AG04450 (cell line): ENCODE data around the gene NDFIP2. TPM values are rescaled to one million over a fixed set of nuclear protein-coding genes. Genes with fewer than 3 reads are reported as not detected.

Experiments used
- CTCF ChIA-PET: fragments of 300-600, 350-600 bp; formaldehyde crosslinking; extraction: SDS; loops from one replicate; lab custom pipeline; 2022; ENCODE audit warnings: antibody characterized with exemption, inconsistent platforms; lab: Charles Lee
- POLR2A ChIA-PET: fragments of 350-600 bp; formaldehyde crosslinking; extraction: SDS; loops from one replicate; lab custom pipeline; 2021; ENCODE audit warnings: antibody characterized with exemption, inconsistent platforms; lab: Yijun Ruan, JAX
- DNase-seq: peaks from one replicate; pipeline ENCODE4 v3.0.0-alpha.2; 2011; ENCODE audit warnings: low read depth, low spot score
- H3K27ac ChIP-seq: one replicate; pipeline ENCODE4 v1.5.1; 2012; ENCODE audit warnings: low read depth, low read length, control low read depth
- H3K27me3 ChIP-seq: one replicate; pipeline ENCODE4 v1.6.0; 2012; ENCODE audit warnings: low read length; ENCODE audit not compliant: control insufficient read depth, insufficient read depth
- H3K4me3 ChIP-seq: 2 replicates; pipeline ENCODE4 v1.5.1; 2011; ENCODE audit warnings: mild to moderate bottlenecking, low read depth, low read length, control low read depth
- H3K9me3 ChIP-seq: 2 replicates; pipeline ENCODE4 v1.5.1; 2012; ENCODE audit warnings: low read length; ENCODE audit not compliant: control insufficient read depth, insufficient read depth
- CTCF ChIP-seq: IDR thresholded peaks from 2 replicates; pipeline ENCODE4 v1.5.1; 2011; ENCODE audit warnings: low read depth, low read length, control low read depth, inconsistent platforms
- polyA plus RNA-seq: library from polyadenylated mRNA; depleted of rRNA; stranded (reverse); fragments of >200 nt; gene quantifications from 2 replicates; pipeline ENCODE4 v1.2.3, GENCODE V29; 2011

The NDFIP2 gene
- polyA plus RNA-seq, 1 experiment: 33.0 TPM

GRCh38 chr13:79435561-79435990, 45.4 kb upstream of the NDFIP2 start:
- Histone ChIP-seq H3K27ac (no peak overlapping the region), H3K4me3 (no peak overlapping the region), H3K9me3 (peaks cover 4% of the 10 kb centered on the region; the same call in 1 of the 2 replicates), H3K27me3 (no peaks in the 10 kb centered on the region)
- ChIA-PET CTCF (interaction anchor here (5.4 kb wide), 1 partner anchor 11 kb away, joined by 39 read pairs; no protein-coding TSS in a partner anchor), POLR2A (no interaction called here)
- TF ChIP-seq CTCF: no peak
- DNase-seq: no peak

DNA sequence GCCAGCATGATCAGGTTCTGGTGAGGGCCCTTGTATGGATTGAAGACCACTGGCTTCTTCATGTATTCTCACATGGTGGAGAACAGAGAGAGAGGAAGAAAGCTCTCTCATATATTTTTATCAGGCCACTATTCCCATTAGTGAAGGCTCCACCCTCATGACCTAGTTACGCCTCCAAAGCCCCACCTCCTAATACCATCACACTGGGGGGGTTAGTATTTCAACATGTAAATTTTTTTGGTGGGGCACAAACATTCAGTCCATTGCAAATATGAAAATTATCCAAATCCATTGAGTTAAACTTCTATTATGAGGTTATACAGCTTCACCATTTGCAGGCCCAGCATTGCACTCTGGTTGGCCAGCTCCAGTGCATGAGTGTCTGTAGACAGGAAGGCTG, 41.7 kb upstream of the NDFIP2 start:
- POLR2A ChIA-PET: no interaction called here
- no peak for DNase-seq
- CTCF ChIA-PET: interaction anchor here (1.2 to 1.5 kb wide), 2 partner anchors 15 to 102 kb away, joined by 3 to 5 read pairs; no protein-coding TSS in a partner anchor
- no peaks in the 10 kb centered on the region for H3K27me3 ChIP-seq
- H3K4me3 ChIP-seq: no peak overlapping the region
- no peak overlapping the region for H3K27ac ChIP-seq
- H3K9me3 ChIP-seq: no peaks in the 10 kb centered on the region; the same call in 1 of the 2 replicates
- no peak for TF ChIP-seq CTCF

GRCh38 chr13:79440958-79441528, 39.9 kb upstream of the NDFIP2 start:
- no peaks in the 10 kb centered on the region; the same call in 1 of the 2 replicates for H3K9me3 ChIP-seq
- POLR2A ChIA-PET: no interaction called here
- CTCF ChIA-PET: interaction anchor here (0.6 to 2.1 kb wide), 2 partner anchors 17 to 101 kb away, joined by 3 to 14 read pairs; no protein-coding TSS in a partner anchor
- H3K4me3 ChIP-seq: no peak overlapping the region
- DNase-seq: no peak
- TF ChIP-seq CTCF: no peak
- no peak overlapping the region for H3K27ac ChIP-seq
- no peaks in the 10 kb centered on the region for H3K27me3 ChIP-seq

DNA sequence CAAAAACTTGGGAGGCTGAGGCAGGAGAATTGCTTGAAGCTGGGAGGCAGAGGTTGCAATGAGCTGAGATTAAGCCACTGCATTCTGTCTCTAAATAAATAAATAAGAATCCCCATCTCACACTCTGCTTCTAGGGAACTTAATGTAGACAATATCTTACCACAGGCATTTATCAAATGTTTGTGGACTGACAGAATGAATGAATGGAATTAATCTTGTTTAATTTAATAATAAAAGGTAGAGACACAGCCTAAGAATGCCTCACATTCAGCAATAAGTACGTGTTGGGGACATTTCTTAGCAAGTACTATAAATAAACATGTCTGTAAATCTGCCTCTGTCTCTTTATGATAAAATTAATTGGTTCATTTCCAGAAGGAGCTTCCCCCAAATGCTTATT, 38.7 kb upstream of the NDFIP2 start:
- Histone ChIP-seq H3K27me3 (no peaks in the 10 kb centered on the region), H3K9me3 (no peaks in the 10 kb centered on the region; the same call in 1 of the 2 replicates), H3K4me3 (no peak overlapping the region), H3K27ac (no peak overlapping the region)
- DNase-seq: no peak
- POLR2A ChIA-PET: no interaction called here
- CTCF ChIA-PET: interaction anchor here (0.6 to 2.1 kb wide), 3 partner anchors 14 to 99 kb away, joined by 3 to 14 read pairs (median 7); no protein-coding TSS in a partner anchor
- no peak for TF ChIP-seq CTCF

GRCh38 chr13:79442706-79443105, 38.2 kb upstream of the NDFIP2 start:
- CTCF ChIA-PET: interaction anchor here (0.6 to 2.1 kb wide), 3 partner anchors 14 to 99 kb away, joined by 3 to 14 read pairs (median 7); no protein-coding TSS in a partner anchor
- no peaks in the 10 kb centered on the region for H3K27me3 ChIP-seq
- TF ChIP-seq CTCF: no peak
- no peak overlapping the region for H3K4me3 ChIP-seq
- no peak overlapping the region for H3K27ac ChIP-seq
- DNase-seq: no peak
- POLR2A ChIA-PET: no interaction called here
- no peaks in the 10 kb centered on the region; the same call in 1 of the 2 replicates for H3K9me3 ChIP-seq
